ENCODE results near the gene GINS2. TPM values are rescaled to one million over a fixed set of nuclear protein-coding genes. Genes with fewer than 3 reads are reported as not detected.

The GINS2 gene
- total RNA-seq, 1 experiment from 2014 or later: 52.7 TPM

GRCh38 chr16:85722128-85722893, 33.6 kb upstream of the GINS2 start:
- Histone ChIP-seq H2AK5ac (ENCODE audit: insufficient read length, low read length) (no peak overlapping the region), H3K14ac (ENCODE audit: insufficient read depth, low read length) (no peak overlapping the region), H4K91ac (ENCODE audit: insufficient read length, low read depth, low read length) (no peak overlapping the region), H3K79me2 (ENCODE audit: insufficient read depth, low read length) (no peaks in the 10 kb centered on the region), H2BK20ac (ENCODE audit: low read depth, low read length, poor library complexity, severe bottlenecking) (no peak overlapping the region), H2BK5ac (ENCODE audit: insufficient read length, low read length) (no peak overlapping the region), H3K23me2 (ENCODE audit: insufficient read length, low read depth, low read length, poor library complexity, severe bottlenecking) (no peaks in the 10 kb centered on the region), H4K8ac (replicated peaks; ENCODE audit: insufficient read length, low read depth, low read length) (no peak overlapping the region), H4K5ac (ENCODE audit: insufficient read length, low read depth, low read length) (no peak overlapping the region), H3K23ac (ENCODE audit: insufficient read length, low read depth, low read length) (no peak overlapping the region), H3K9ac (ENCODE audit: extremely low read depth, insufficient read length, low read length) (no peak overlapping the region), H3T11ph (ENCODE audit: low read length) (no peak overlapping the region), H3K27me3 (ENCODE audit: insufficient read depth, low read length) (no peaks in the 10 kb centered on the region), H2AFZ (ENCODE audit: low read length) (no peak overlapping the region), H3K18ac (ENCODE audit: insufficient read length, low read depth, low read length) (no peak overlapping the region), H3K4ac (ENCODE audit: low read depth, low read length) (no peak overlapping the region), H3K79me1 (ENCODE audit: insufficient read depth, low read depth, low read length, poor library complexity, severe bottlenecking) (no peaks in the 10 kb centered on the region), H3K56ac (ENCODE audit: insufficient read length, low read depth, low read length) (no peak overlapping the region), H3K4me2 (ENCODE audit: insufficient read depth, insufficient read length, low read length) (no peak overlapping the region), H2BK12ac (ENCODE audit: insufficient read length, low read depth, low read length) (no peak overlapping the region), H2BK15ac (ENCODE audit: low read depth, low read length) (no peak overlapping the region), H4K20me1 (ENCODE audit: control insufficient read depth, insufficient read depth, insufficient read length) (no peaks in the 10 kb centered on the region), H3K9me3 (ENCODE audit: control insufficient read depth, low read depth, low read length) (no peaks in the 10 kb centered on the region), H3K27ac (ENCODE audit: insufficient read length, low read depth, low read length) (no peak overlapping the region), H3K4me1 (ENCODE audit: insufficient read depth, low read length) (no peaks in the 10 kb centered on the region), H2BK120ac (ENCODE audit: low read depth, low read length, poor library complexity, severe bottlenecking) (no peak overlapping the region)
- Mint-ChIP-seq H3K4me1 (peaks cover 0 to 7% of the 10 kb centered on the region in 2 experiments; a peak in 2 of 4 replicates), H3K36me3 (ENCODE audit: insufficient read depth in 1 of 3, low read depth in 3 of 3) (no peaks in the 10 kb centered on the region; a peak in 1 of 7 replicates), H3K27ac (no peak overlapping the region), H3K27me3 (ENCODE audit: low read depth) (peaks cover 3% of the 10 kb centered on the region; the same call in 1 of the 2 replicates), H3K9me3 (no peaks in the 10 kb centered on the region), H3K4me3 (no peak overlapping the region)
- no CpG with 5 or more reads among the region's 20 CpGs for WGBS (ENCODE audit: extremely low coverage, insufficient read length, low lambda C conversion rate)
- TF ChIP-seq CTCF (conservative IDR thresholded peaks at IDR 0.05): no peak
- DNase-seq: no peak
